Activated T-helper 2 cell treated with anti-CD3 and anti-CD28 coated beads, Interferon-gamma antibody, Interleukin-2, Interleukin-4, amounts not matched to agents 10 μg/mL and 5 μg/mL and 100 μg/mL, durations not matched to agents 14 hours and 24 hours and 36 hours (primary cell): ENCODE measurements around the gene TMEM161B. TPM values are rescaled to one million over a fixed set of nuclear protein-coding genes. Genes with fewer than 3 reads are reported as not detected.
A peak's percentile ranks its signal among the peaks of the same experiment; 100 is the strongest.

ENCODE experiments used
- DNase-seq: peaks from one replicate; pipeline ENCODE4 v3.0.0; 2021; ENCODE audit warnings: low spot score
- H3K27ac Mint-ChIP-seq: one replicate; pipeline ENCODE4 v1.8.0; 2021; ENCODE audit warnings: mixed read lengths
- H3K27me3 Mint-ChIP-seq: one replicate; pipeline ENCODE4 v1.8.0; 2021; ENCODE audit warnings: low read depth, mixed read lengths
- H3K36me3 Mint-ChIP-seq: one replicate; pipeline ENCODE4 v1.8.0; 2021; ENCODE audit warnings: low read depth, mixed read lengths
- H3K4me1 Mint-ChIP-seq: one replicate; pipeline ENCODE4 v1.8.0; 2021; ENCODE audit warnings: low read depth, mixed read lengths
- H3K4me3 Mint-ChIP-seq: one replicate; pipeline ENCODE4 v1.8.0; 2021; ENCODE audit warnings: low read depth, mild to moderate bottlenecking, moderate library complexity, mixed read lengths
- H3K9me3 Mint-ChIP-seq: one replicate; pipeline ENCODE4 v1.8.0; 2021; ENCODE audit warnings: mixed read lengths
- intact Hi-C: fragments of 100-400 bp; cut with micrococcal nuclease; formaldehyde crosslinking; loops from one replicate; pipeline ENCODE4 v1.15.1; 2023
- total RNA-seq: library from RNA; stranded (reverse); gene quantifications from 2 replicates; pipeline ENCODE4 v1.2.3, GENCODE V29; 2022

TMEM161B gene
- total RNA-seq: 31.1 and 32.7 TPM in 2 replicates

- Mint-ChIP-seq H3K9me3 (peaks cover 15% of the 10 kb centered on the region), H3K4me1 (peaks cover 45% of the 10 kb centered on the region), H3K4me3 (peak within 1 kb of the TSS; percentile 99), H3K27ac (peak within 1 kb of the TSS; percentile 97), H3K36me3 (peaks cover 68% of the 10 kb centered on the region), H3K27me3 (no peaks in the 10 kb centered on the region)
- peak; percentile 90 for DNase-seq
- intact Hi-C loops: loop anchor here (1.0 to 10.0 kb wide), 3 partner anchors 17 to 396 kb away; no protein-coding TSS in a partner anchor
Measured at GRCh38 chr5:88268385-88269184, at the start of gene TMEM161B. TMEM161B (minus strand) TSS chr5:88268845; CDS start chr5:88268723, 122 bp downstream.

GRCh38 chr5:88304356-88304755 is 35.7 kb upstream of the TMEM161B start:
- H3K36me3 Mint-ChIP-seq: no peaks in the 10 kb centered on the region
- no peak overlapping the region for H3K27ac Mint-ChIP-seq
- intact Hi-C loops: no loop called here
- no peaks in the 10 kb centered on the region for H3K4me1 Mint-ChIP-seq
- no peaks in the 10 kb centered on the region for H3K27me3 Mint-ChIP-seq
- H3K4me3 Mint-ChIP-seq: no peak overlapping the region
- peaks cover 14% of the 10 kb centered on the region for H3K9me3 Mint-ChIP-seq
- DNase-seq: no peak

DNA sequence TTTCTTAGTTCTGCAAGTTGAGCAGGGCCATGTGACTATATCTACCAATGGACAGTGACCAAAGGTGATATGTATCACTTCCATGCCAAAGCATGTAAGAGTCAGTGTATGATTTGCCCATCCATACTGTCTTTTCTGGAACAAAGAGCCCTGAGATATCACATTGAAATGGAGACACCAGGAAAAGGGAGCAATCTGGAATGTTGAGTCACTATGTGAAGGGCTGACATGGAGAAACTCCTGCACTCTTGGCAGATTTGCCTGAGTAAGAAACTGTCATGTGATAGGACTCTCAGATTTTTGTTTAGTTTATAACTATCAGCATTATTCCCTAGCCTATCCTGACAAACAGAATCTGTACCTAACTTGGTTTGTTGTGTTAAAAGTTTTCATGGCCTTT is 29.8 kb upstream of the TMEM161B start:
- H3K9me3 Mint-ChIP-seq: no peaks in the 10 kb centered on the region
- no peaks in the 10 kb centered on the region for H3K27me3 Mint-ChIP-seq

GRCh38 chr5:88290801-88291200 is 22.2 kb upstream of the TMEM161B start:
- H3K36me3 Mint-ChIP-seq: peaks cover 15% of the 10 kb centered on the region
- no peak overlapping the region for H3K4me3 Mint-ChIP-seq
- DNase-seq: no peak
- H3K27me3 Mint-ChIP-seq: no peaks in the 10 kb centered on the region
- H3K4me1 Mint-ChIP-seq: no peaks in the 10 kb centered on the region
- intact Hi-C loops: no loop called here
- H3K9me3 Mint-ChIP-seq: no peaks in the 10 kb centered on the region
- H3K27ac Mint-ChIP-seq: no peak overlapping the region

More for the DNA sequence above, 29.8 kb upstream of the TMEM161B start:
- Mint-ChIP-seq H3K4me3 (no peak overlapping the region), H3K4me1 (no peaks in the 10 kb centered on the region), H3K27ac (no peak overlapping the region), H3K36me3 (peaks cover 3% of the 10 kb centered on the region)
- intact Hi-C loops: no loop called here
- no peak for DNase-seq

- H3K4me1 Mint-ChIP-seq: no peaks in the 10 kb centered on the region
- intact Hi-C loops: no loop called here
- H3K36me3 Mint-ChIP-seq: peaks cover 13% of the 10 kb centered on the region
- no peak for DNase-seq
- H3K9me3 Mint-ChIP-seq: no peaks in the 10 kb centered on the region
- no peaks in the 10 kb centered on the region for H3K27me3 Mint-ChIP-seq
- no peak overlapping the region for H3K4me3 Mint-ChIP-seq
- H3K27ac Mint-ChIP-seq: no peak overlapping the region
Measured at GRCh38 chr5:88288528-88289197, 20.0 kb upstream of the TMEM161B start.

DNA sequence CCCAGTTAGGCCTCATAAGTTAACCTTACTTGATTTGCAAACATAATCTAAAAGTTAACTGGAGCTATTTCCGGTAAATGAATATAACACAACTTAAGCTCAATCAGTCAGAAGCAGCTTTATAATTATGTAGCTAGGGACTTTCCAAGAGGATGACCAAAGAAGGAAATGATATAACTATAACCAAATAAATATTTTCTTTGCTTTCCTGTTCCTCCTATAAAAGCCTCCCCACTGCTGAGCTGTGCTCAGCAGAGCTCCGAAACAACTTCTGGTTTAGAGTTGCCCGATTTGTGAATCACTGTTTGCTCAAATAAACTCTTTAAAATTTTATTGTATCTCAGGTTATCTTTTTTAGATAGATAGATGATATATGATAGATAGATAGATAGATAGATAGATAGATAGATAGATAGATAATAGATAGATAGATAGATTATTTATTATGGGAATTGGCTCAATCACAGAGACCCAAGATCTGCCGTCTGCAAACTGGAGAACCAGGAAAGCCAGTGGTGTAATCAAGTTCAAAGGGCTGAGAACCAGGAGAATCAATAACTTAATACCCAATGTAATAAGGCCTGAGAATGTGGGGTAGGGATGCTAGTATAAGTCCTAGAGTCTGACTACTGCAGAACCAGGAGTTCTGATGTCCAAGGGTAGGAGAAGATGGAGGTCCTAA is 19.3 kb upstream of the TMEM161B start:
- no peaks in the 10 kb centered on the region for H3K9me3 Mint-ChIP-seq
- no peak overlapping the region for H3K4me3 Mint-ChIP-seq
- no peaks in the 10 kb centered on the region for H3K27me3 Mint-ChIP-seq
- H3K36me3 Mint-ChIP-seq: peaks cover 19% of the 10 kb centered on the region
- no peak for DNase-seq
- H3K4me1 Mint-ChIP-seq: no peaks in the 10 kb centered on the region
- no peak overlapping the region for H3K27ac Mint-ChIP-seq
- intact Hi-C loops: no loop called here

DNA sequence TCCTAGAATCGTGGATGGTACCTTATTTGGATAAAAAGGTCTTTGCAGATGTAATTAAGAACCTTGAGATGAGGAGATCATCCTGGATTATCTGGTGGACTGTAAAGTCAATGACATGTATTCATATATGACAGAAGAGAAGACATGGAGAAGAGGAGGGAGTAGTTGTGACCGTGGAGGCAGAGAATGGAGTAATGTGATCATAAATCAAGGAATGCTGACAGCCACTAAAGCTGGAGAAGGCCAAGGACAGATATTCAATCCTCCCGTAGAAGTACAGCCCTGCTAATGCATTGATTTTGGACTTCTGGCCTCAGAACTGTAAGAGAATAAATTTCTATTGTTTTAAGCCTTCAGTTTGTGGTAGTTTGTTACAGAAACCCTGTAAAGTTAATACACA is 18.7 kb upstream of the TMEM161B start:
- Mint-ChIP-seq H3K4me3 (no peak overlapping the region), H3K27me3 (no peaks in the 10 kb centered on the region), H3K36me3 (peaks cover 24% of the 10 kb centered on the region), H3K27ac (no peak overlapping the region), H3K9me3 (no peaks in the 10 kb centered on the region), H3K4me1 (no peaks in the 10 kb centered on the region)
- intact Hi-C loops: no loop called here
- DNase-seq: no peak

GRCh38 chr5:88283690-88284089 is 15.0 kb upstream of the TMEM161B start:
- peaks cover 11% of the 10 kb centered on the region for H3K4me1 Mint-ChIP-seq
- H3K9me3 Mint-ChIP-seq: no peaks in the 10 kb centered on the region
- no peak overlapping the region for H3K4me3 Mint-ChIP-seq
- no peak for DNase-seq
- intact Hi-C loops: loop anchor here (5.0 kb wide), 1 partner anchor 71 kb away; no protein-coding TSS in a partner anchor
- no peaks in the 10 kb centered on the region for H3K27me3 Mint-ChIP-seq
- H3K36me3 Mint-ChIP-seq: peaks cover 34% of the 10 kb centered on the region
- no peak overlapping the region for H3K27ac Mint-ChIP-seq

GRCh38 chr5:88281322-88281721 is 12.7 kb upstream of the TMEM161B start:
- intact Hi-C loops: loop anchor here (5.0 kb wide), 1 partner anchor 69 kb away; no protein-coding TSS in a partner anchor
- peaks cover 42% of the 10 kb centered on the region for H3K36me3 Mint-ChIP-seq
- H3K4me3 Mint-ChIP-seq: no peak overlapping the region
- no peak for DNase-seq
- no peak overlapping the region for H3K27ac Mint-ChIP-seq
- H3K27me3 Mint-ChIP-seq: no peaks in the 10 kb centered on the region
- no peaks in the 10 kb centered on the region for H3K9me3 Mint-ChIP-seq
- H3K4me1 Mint-ChIP-seq: peaks cover 11% of the 10 kb centered on the region

DNA sequence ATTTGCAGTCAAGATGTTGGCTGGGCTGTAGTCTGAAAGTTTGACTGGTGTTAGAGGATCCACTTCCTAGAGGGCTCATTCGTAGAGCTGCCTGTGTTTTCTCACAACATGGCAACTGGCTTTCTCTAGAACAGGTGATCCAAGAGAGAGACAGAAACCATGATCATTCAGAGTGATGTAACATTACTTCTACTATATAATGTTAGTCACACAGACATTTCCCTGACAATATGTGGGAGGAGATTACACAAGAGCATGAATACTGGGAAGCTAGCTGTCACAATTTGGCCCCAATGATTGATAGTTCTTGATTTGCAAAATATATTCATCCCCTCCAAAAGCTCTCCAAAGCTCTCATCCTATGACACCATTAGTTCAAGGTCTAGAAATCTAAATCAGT is 10.9 kb upstream of the TMEM161B start:
- H3K27ac Mint-ChIP-seq: no peak overlapping the region
- H3K9me3 Mint-ChIP-seq: no peaks in the 10 kb centered on the region
- H3K4me3 Mint-ChIP-seq: no peak overlapping the region
- intact Hi-C loops: no loop called here
- H3K4me1 Mint-ChIP-seq: peaks cover 13% of the 10 kb centered on the region
- H3K36me3 Mint-ChIP-seq: peaks cover 57% of the 10 kb centered on the region
- H3K27me3 Mint-ChIP-seq: no peaks in the 10 kb centered on the region
- DNase-seq: no peak

GRCh38 chr5:88276378-88276777 is 7.7 kb upstream of the TMEM161B start:
- Mint-ChIP-seq H3K4me3 (no peak overlapping the region), H3K4me1 (peaks cover 18% of the 10 kb centered on the region), H3K27ac (no peak overlapping the region), H3K36me3 (peaks cover 62% of the 10 kb centered on the region), H3K27me3 (no peaks in the 10 kb centered on the region), H3K9me3 (no peaks in the 10 kb centered on the region)
- intact Hi-C loops: no loop called here
- no peak for DNase-seq

- H3K27me3 Mint-ChIP-seq: no peaks in the 10 kb centered on the region
- no peak overlapping the region for H3K4me3 Mint-ChIP-seq
- peaks cover 19% of the 10 kb centered on the region for H3K4me1 Mint-ChIP-seq
- no peak for DNase-seq
- intact Hi-C loops: no loop called here
- peaks cover 63% of the 10 kb centered on the region for H3K36me3 Mint-ChIP-seq
- H3K9me3 Mint-ChIP-seq: no peaks in the 10 kb centered on the region
- no peak overlapping the region for H3K27ac Mint-ChIP-seq
Measured at GRCh38 chr5:88275581-88275980, 6.9 kb upstream of the TMEM161B start.
